ENCODE data around the gene LYZL2.

Gene LYZL2

GRCh38 chr10:30589441-30589840, 40.1 kb downstream of the LYZL2 start:
- no peak for DNase-seq

DNA sequence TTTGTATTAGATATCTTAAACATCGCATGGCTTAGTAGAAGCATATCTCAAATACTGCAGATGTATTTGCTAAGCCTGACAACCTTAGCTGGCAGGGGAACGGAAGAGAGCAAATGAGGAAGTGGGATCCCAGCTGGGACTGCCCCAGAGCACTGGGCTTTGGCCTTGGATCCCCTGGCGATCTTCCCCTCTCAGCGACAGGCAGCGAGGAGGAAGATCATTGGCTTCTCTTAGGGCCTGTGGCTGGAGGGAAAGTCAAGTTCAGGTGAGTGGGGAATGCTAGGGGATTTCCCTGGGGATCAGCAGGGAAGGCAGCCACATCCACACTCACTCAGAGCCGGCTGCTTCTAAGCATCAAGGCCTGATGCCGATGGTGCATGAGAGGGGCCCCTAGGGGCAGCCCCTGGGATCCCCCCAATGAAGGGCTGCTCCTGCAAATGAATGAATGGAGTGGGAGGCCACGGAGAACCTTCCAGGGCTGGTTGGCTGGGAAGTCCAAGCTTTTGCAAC, 42.0 kb downstream of the LYZL2 start:
- DNase-seq: no peak

GRCh38 chr10:30586828-30587227, 42.7 kb downstream of the LYZL2 start:
- DNase-seq: no peak

DNA sequence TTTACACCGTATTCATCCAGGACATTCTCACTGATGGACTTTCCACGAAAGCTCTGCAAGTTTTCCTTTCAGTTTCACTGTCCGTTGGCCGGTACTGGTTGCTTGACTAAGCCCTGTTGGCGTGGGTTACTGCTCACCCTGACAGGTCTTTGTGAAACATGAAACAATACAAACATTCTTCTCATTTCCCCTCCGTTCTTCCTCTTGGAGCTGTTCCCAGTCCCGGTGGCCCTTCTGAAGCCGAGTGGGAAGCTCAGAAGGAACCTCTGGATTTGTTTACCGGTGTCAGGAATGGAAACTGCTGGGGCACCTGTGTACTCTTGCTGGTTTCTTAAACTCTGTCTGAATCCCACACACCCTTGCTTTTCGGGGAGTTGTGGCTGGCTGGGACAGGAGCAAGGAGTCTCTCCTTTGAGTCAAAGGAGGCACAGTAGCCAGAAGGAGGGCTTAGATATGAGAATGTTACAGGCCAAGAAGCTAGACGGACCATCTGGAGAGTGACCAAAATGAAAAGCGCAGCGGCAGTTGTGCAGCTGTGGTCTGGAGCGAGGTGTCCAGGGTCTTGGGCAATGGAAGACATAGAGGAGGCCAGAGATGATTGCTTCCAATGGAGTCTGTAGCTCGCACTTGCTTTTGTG, 45.7 kb downstream of the LYZL2 start:
- DNase-seq: no peak

DNA sequence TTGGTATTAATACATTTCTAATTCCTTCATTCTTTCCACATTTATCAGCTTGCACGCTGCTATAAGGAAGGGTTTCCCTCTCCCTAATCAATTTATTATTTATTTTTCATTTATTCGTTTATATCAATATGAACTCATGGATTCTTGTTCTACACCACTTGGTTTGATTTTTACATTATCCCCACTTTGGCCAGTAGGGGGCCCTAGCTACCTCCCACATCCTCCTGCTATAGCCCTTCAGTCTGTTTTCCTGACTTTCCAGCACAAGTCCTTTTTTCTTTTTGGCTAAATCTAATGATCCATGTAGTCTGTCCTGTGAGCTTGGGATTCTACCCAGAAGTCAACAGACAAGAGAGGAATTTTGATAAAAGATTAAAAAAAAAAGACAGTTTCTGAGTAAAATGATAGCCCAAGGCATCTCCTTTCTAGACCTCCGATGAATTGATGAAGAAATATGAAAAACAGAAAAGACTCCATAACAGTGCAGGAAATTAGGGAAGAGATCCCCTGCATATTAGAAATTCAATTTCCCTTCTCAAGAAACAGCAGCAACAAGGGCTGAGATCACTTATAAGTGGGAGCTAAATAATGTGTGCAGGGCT, 47.7 kb downstream of the LYZL2 start:
- DNase-seq: no peak

GRCh38 chr10:30580676-30581075, 48.9 kb downstream of the LYZL2 start:
- DNase-seq: no peak

GRCh38 chr10:30580241-30580640, 49.3 kb downstream of the LYZL2 start:
- DNase-seq: no peak

- DNase-seq: no peak
These were observed 50.0 kb downstream of the LYZL2 start for GRCh38 chr10:30579574-30579973.

GRCh38 chr10:30577048-30577447, 52.5 kb downstream of the LYZL2 start:
- DNase-seq: no peak

DNA sequence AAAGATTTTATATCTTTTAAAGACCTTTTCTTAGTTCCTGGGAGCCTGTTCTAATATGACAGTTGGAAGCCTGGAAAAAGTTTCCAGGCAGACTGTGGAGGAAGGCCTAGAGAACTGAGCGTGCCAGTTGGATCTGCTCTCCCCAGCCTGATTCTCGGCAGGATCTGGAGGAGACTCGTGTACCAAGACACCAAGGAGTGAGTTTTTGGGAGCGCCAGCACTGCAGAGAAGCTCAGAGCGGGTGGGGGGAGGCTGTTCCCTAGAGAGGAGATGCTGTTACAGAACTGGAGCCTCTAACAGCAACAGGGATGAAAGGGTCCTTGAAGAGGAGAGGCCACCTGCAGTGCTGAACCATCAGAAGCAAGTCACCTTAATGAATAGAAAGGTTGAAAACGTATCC, 52.9 kb downstream of the LYZL2 start:
- no peak for DNase-seq

- no peak for DNase-seq
These were observed 55.1 kb downstream of the LYZL2 start for GRCh38 chr10:30574432-30574796.

- DNase-seq: no peak
These were observed 55.7 kb downstream of the LYZL2 start for GRCh38 chr10:30573721-30574431.

DNA sequence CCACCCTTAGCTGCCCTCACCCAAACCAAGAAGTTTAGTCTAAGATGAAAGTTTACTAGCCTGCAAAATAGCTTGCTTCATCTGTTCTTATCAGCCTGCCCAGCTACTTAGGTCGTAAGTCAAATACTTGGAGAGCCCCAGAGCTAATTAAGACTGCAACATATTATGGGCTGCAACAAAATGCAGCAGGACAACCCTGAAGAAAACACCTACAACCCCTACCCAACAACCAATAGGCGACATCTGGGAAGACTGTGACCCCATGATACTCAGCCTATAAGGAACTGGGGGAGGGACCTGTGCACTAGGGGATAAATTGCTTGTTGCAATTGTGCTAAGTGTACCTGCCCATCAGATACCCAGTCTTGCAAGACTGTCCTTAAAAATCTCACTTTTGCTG, 64.1 kb downstream of the LYZL2 start:
- no peak for DNase-seq

DNA sequence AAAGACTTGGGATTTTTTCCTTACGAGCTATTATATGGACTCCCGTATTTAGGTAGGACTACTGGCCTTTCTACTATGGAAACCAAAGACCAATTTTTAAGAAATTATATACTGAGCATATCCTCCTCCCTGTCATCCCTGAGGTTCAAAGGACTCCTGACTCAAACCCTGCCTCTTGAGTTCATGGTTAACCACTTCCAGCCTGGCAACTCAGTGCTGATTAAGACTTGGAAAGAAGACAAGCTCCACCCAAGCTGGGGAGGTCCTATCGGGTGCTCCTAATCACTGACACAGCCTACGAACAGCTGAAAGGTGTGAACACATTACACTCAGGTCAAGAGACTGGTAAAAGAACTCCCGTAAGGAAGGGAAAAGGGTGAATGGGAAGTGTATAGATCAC, 66.8 kb downstream of the LYZL2 start:
- no peak for DNase-seq
